Measurements from ENCODE around the gene AS3MT.

Gene AS3MT

DNA sequence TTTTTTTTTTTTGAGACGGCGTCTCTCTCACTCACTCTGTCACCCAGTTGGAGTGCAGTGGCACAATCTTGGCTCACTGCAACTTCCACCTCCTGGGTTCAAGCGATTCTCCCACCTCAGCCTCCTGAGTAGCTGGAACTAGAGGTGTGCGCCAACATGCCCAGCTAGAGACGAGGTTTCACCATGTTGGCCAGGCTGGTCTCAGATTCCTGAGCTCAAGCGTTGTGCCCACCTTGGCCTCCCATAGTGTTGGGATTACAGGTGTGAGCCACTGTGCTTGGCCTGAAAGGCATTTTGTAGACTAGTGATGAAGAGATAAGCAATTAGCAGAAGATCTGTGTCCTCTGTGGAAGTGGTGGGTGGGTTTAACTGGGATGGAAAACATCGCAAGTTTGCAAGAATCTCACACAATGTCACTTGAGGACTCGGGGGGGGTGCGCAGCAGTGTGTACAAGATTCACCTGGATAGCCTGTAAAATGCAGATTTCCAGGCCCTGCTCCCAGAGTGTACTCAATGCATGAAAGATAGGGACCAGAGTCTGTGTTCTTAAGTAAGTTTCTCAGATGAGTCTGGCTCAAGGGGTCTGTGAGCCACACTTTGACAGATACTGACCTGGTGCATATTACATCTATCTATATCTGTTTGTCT, 43.0 kb upstream of the AS3MT start:
- Histone ChIP-seq H3K18ac (ENCODE audit: low read length) (no peak overlapping the region), H3K79me2 (ENCODE audit: control insufficient read depth, insufficient read depth, low read length, poor library complexity) (no peaks in the 10 kb centered on the region), H3K4me1 (ENCODE audit: control insufficient read depth in 1 of 2, insufficient read depth in 2 of 2, low read length in 2 of 2) (no peaks in the 10 kb centered on the region), H4K8ac (ENCODE audit: low read depth, low read length) (no peak overlapping the region), H3K9ac (ENCODE audit: low read length) (no peak overlapping the region), H2AK5ac (ENCODE audit: low read length) (no peak overlapping the region), H2AFZ (ENCODE audit: insufficient read depth, low read length, poor library complexity) (no peak overlapping the region), H3K4me3 (ENCODE audit: low read depth, low read length) (no peak overlapping the region), H3K27ac (ENCODE audit: low read depth, low read length) (no peak overlapping the region), H3K4me2 (ENCODE audit: low read length) (no peak overlapping the region), H2BK120ac (ENCODE audit: insufficient read depth, low read length, poor library complexity) (no peak overlapping the region), H4K91ac (ENCODE audit: low read depth, low read length) (no peak overlapping the region), H3K9me3 (ENCODE audit: insufficient read depth, low read depth, low read length) (peaks cover 6% of the 10 kb centered on the region), H3K4ac (ENCODE audit: low read depth, low read length) (no peak overlapping the region), H3K27me3 (ENCODE audit: insufficient read depth, low read length) (no peaks in the 10 kb centered on the region), H3K14ac (ENCODE audit: low read length) (no peak overlapping the region), H4K12ac (ENCODE audit: low read depth, low read length) (no peak overlapping the region), H3K79me1 (ENCODE audit: low read length) (no peaks in the 10 kb centered on the region), H2BK5ac (ENCODE audit: low read depth, low read length, poor library complexity) (no peak overlapping the region), H3K23ac (ENCODE audit: low read length) (no peak overlapping the region), H3K36me3 (ENCODE audit: control insufficient read depth in 1 of 2, insufficient read depth in 2 of 2, low read length in 2 of 2) (no peaks in the 10 kb centered on the region), H2BK12ac (ENCODE audit: low read length) (no peak overlapping the region)
- DNase-seq: no peak
- no CpG with 5 or more reads among the region's 9 CpGs for WGBS (ENCODE audit: extremely low coverage, insufficient coverage, insufficient read length)

DNA sequence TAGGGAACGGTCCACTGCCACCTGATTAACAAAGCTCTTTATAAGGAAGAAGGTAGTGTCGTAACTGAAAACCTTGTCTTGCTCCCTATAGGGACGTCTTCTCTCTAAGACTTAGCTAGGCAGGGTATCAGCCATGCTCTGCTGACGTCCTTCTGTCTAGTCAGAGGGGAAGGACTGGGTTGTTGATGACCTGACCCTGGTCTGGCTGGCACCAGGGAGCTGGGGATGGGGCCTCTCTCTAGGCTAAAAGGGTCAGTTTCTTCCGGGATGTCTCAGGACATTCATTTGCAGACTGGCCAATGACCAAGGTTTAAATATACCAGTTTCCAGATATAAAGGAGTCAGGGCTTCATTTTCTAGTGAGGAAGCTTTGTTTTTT, 41.7 kb upstream of the AS3MT start:
- no peak overlapping the region for H2BK5ac ChIP-seq (ENCODE audit: low read depth, low read length, poor library complexity)
- H4K91ac ChIP-seq (ENCODE audit: low read depth, low read length): no peak overlapping the region
- no peak for DNase-seq
- no peak overlapping the region for H3K27ac ChIP-seq (ENCODE audit: low read depth, low read length)
- no peaks in the 10 kb centered on the region for H3K79me2 ChIP-seq (ENCODE audit: control insufficient read depth, insufficient read depth, low read length, poor library complexity)
- H3K4me1 ChIP-seq (ENCODE audit: control insufficient read depth in 1 of 2, insufficient read depth in 2 of 2, low read length in 2 of 2): no peaks in the 10 kb centered on the region
- no peak overlapping the region for H2AK5ac ChIP-seq (ENCODE audit: low read length)
- no peak overlapping the region for H3K9ac ChIP-seq (ENCODE audit: low read length)
- no peak overlapping the region for H4K12ac ChIP-seq (ENCODE audit: low read depth, low read length)
- no peak overlapping the region for H3K23ac ChIP-seq (ENCODE audit: low read length)
- peaks cover 1% of the 10 kb centered on the region for H3K79me1 ChIP-seq (ENCODE audit: low read length)
- no peak overlapping the region for H2AFZ ChIP-seq (ENCODE audit: insufficient read depth, low read length, poor library complexity)
- H3K4me3 ChIP-seq (ENCODE audit: low read depth, low read length): no peak overlapping the region
- no peaks in the 10 kb centered on the region for H3K36me3 ChIP-seq (ENCODE audit: control insufficient read depth in 1 of 2, insufficient read depth in 2 of 2, low read length in 2 of 2)
- no peaks in the 10 kb centered on the region for H3K27me3 ChIP-seq (ENCODE audit: insufficient read depth, low read length)
- no peak overlapping the region for H2BK120ac ChIP-seq (ENCODE audit: insufficient read depth, low read length, poor library complexity)
- H4K8ac ChIP-seq (ENCODE audit: low read depth, low read length): no peak overlapping the region
- H3K18ac ChIP-seq (ENCODE audit: low read length): no peak overlapping the region
- no peak overlapping the region for H3K4ac ChIP-seq (ENCODE audit: low read depth, low read length)
- H2BK12ac ChIP-seq (ENCODE audit: low read length): no peak overlapping the region
- no CpG with 5 or more reads among the region's 5 CpGs for WGBS (ENCODE audit: extremely low coverage, insufficient coverage, insufficient read length)
- H3K14ac ChIP-seq (ENCODE audit: low read length): no peak overlapping the region
- no peak overlapping the region for H3K4me2 ChIP-seq (ENCODE audit: low read length)
- H3K9me3 ChIP-seq (ENCODE audit: insufficient read depth, low read depth, low read length): peaks cover 6% of the 10 kb centered on the region

DNA sequence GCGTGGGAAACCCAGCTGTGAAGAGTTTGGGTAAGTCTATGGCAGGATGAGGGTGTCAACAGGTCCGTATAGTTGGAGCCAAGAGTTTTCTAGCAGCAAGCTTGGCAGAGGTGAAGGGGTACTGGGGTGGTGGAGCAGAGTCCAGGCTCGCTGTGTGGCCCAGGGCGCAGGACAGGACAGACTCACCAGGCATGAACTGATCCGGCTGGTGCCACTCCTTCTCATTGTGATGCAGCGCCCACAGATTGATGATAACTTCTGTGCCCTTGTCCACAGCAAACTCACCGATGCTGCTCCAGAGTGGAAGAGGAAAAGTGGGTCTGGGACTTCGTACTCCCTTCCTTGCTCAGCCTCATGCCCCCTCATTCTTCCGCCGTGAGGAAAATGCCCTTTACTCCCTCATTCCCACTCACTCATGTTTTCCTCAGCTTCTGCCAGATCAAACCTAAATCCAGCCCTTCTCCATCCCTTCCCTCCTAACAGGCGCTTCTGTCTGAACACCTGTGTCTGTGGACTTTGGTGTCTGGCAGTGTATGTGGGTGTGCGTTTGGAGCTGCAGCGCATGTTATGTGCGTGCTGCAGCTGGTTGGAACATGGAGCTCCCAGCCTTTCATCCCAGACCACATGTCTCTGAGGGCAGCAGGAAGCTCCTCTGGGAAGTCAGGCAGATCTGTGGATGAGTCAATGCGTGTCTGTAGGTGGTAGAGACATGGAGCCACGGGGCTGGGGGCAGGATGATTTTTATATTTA, 37.8 kb upstream of the AS3MT start:
- Histone ChIP-seq H3K4ac (ENCODE audit: low read depth, low read length) (no peak overlapping the region), H3K27ac (ENCODE audit: low read depth, low read length) (no peak overlapping the region), H3K79me1 (ENCODE audit: low read length) (peaks cover 3% of the 10 kb centered on the region), H4K8ac (ENCODE audit: low read depth, low read length) (no peak overlapping the region), H3K36me3 (ENCODE audit: control insufficient read depth in 1 of 2, insufficient read depth in 2 of 2, low read length in 2 of 2) (no peaks in the 10 kb centered on the region), H3K27me3 (ENCODE audit: insufficient read depth, low read length) (no peaks in the 10 kb centered on the region), H3K79me2 (ENCODE audit: control insufficient read depth, insufficient read depth, low read length, poor library complexity) (no peaks in the 10 kb centered on the region), H3K23ac (ENCODE audit: low read length) (no peak overlapping the region), H3K9ac (ENCODE audit: low read length) (no peak overlapping the region), H3K18ac (ENCODE audit: low read length) (no peak overlapping the region), H2BK12ac (ENCODE audit: low read length) (no peak overlapping the region), H3K14ac (ENCODE audit: low read length) (no peak overlapping the region), H3K4me2 (ENCODE audit: low read length) (no peak overlapping the region), H3K4me1 (ENCODE audit: control insufficient read depth in 1 of 2, insufficient read depth in 2 of 2, low read length in 2 of 2) (peaks cover 0 to 3% of the 10 kb centered on the region in 2 experiments), H2AK5ac (ENCODE audit: low read length) (no peak overlapping the region), H4K91ac (ENCODE audit: low read depth, low read length) (no peak overlapping the region), H3K4me3 (ENCODE audit: low read depth, low read length) (no peak overlapping the region), H2BK5ac (ENCODE audit: low read depth, low read length, poor library complexity) (no peak overlapping the region), H2BK120ac (ENCODE audit: insufficient read depth, low read length, poor library complexity) (no peak overlapping the region), H3K9me3 (ENCODE audit: insufficient read depth, low read depth, low read length) (peaks cover 2% of the 10 kb centered on the region), H4K12ac (ENCODE audit: low read depth, low read length) (no peak overlapping the region), H2AFZ (ENCODE audit: insufficient read depth, low read length, poor library complexity) (no peak overlapping the region)
- WGBS (ENCODE audit: extremely low coverage, insufficient coverage, insufficient read length): no CpG with 5 or more reads among the region's 16 CpGs
- DNase-seq: no peak

GRCh38 chr10:102832248-102832647, 37.0 kb upstream of the AS3MT start:
- Histone ChIP-seq H2AFZ (ENCODE audit: insufficient read depth, low read length, poor library complexity) (no peak overlapping the region), H3K27me3 (ENCODE audit: insufficient read depth, low read length) (no peaks in the 10 kb centered on the region), H2AK5ac (ENCODE audit: low read length) (no peak overlapping the region), H3K4me3 (ENCODE audit: low read depth, low read length) (no peak overlapping the region), H3K14ac (ENCODE audit: low read length) (no peak overlapping the region), H2BK12ac (ENCODE audit: low read length) (no peak overlapping the region), H4K8ac (ENCODE audit: low read depth, low read length) (no peak overlapping the region), H4K91ac (ENCODE audit: low read depth, low read length) (peak overlapping the region; percentile 42), H3K36me3 (ENCODE audit: control insufficient read depth in 1 of 2, insufficient read depth in 2 of 2, low read length in 2 of 2) (no peaks in the 10 kb centered on the region), H3K4me1 (ENCODE audit: control insufficient read depth in 1 of 2, insufficient read depth in 2 of 2, low read length in 2 of 2) (peaks cover 0 to 3% of the 10 kb centered on the region in 2 experiments), H3K4me2 (ENCODE audit: low read length) (no peak overlapping the region), H3K27ac (ENCODE audit: low read depth, low read length) (no peak overlapping the region), H3K4ac (ENCODE audit: low read depth, low read length) (no peak overlapping the region), H3K79me1 (ENCODE audit: low read length) (peaks cover 3% of the 10 kb centered on the region), H3K9me3 (ENCODE audit: insufficient read depth, low read depth, low read length) (peaks cover 6% of the 10 kb centered on the region), H3K23ac (ENCODE audit: low read length) (no peak overlapping the region), H4K12ac (ENCODE audit: low read depth, low read length) (no peak overlapping the region), H3K18ac (ENCODE audit: low read length) (no peak overlapping the region), H3K79me2 (ENCODE audit: control insufficient read depth, insufficient read depth, low read length, poor library complexity) (no peaks in the 10 kb centered on the region), H2BK120ac (ENCODE audit: insufficient read depth, low read length, poor library complexity) (peak overlapping the region; percentile 34), H3K9ac (ENCODE audit: low read length) (no peak overlapping the region), H2BK5ac (ENCODE audit: low read depth, low read length, poor library complexity) (no peak overlapping the region)
- no CpG with 5 or more reads among the region's 14 CpGs for WGBS (ENCODE audit: extremely low coverage, insufficient coverage, insufficient read length)
- no peak for DNase-seq

Measured in trophoblast cell (in vitro differentiated cells and primary cell).